ENCODE data around the gene WSB1. TPM values are rescaled to one million over a fixed set of nuclear protein-coding genes. Genes with fewer than 3 reads are reported as not detected.
A peak's percentile ranks its signal among the peaks of the same experiment; 100 is the strongest.

WSB1 gene
- total RNA-seq, 4 donors from 2014 or later = 74.2 to 200 (median 133) TPM

GRCh38 chr17:27354051-27354490 lies 60.2 kb downstream of the WSB1 start:
- WGBS, 2 donors (ENCODE audit: low coverage in 1 of 2) = no CpG with 5 or more reads among the region's 19 CpGs
- no peaks in the 10 kb centered on the region for H3K9me3 ChIP-seq
- ATAC-seq = no peak

GRCh38 chr17:27354491-27355081 lies 60.7 kb downstream of the WSB1 start:
- no peak for TF ChIP-seq CTCF (IDR thresholded peaks at IDR 0.05)
- no peak for TF ChIP-seq EP300 (IDR thresholded peaks at IDR 0.05)
- TF ChIP-seq POLR2AphosphoS5 (IDR thresholded peaks at IDR 0.05) = no peak
- no peak for TF ChIP-seq POLR2A (IDR thresholded peaks at IDR 0.05)
- Histone ChIP-seq H3K4me1 (peaks cover 0 to 23% (median 7%) of the 10 kb centered on the region in 3 donors), H3K36me3 (no peaks in the 10 kb centered on the region), H3K27me3 (no peaks in the 10 kb centered on the region), H3K27ac (peak overlapping the region in 2 of 4 donors; percentile 92 to 94), H3K9me3 (no peaks in the 10 kb centered on the region), H3K4me3 (peak overlapping the region in 1 of 2 donors; percentile 65)
- 73 to 78% methylated on average over 4 to 7 of the region's 8 CpGs for WGBS, 2 donors (ENCODE audit: low coverage in 1 of 2)
- no peak for ATAC-seq

More at GRCh38 chr17:27354051-27354490, 60.2 kb downstream of the WSB1 start:
- Histone ChIP-seq H3K4me1 (peaks cover 0 to 29% (median 7%) of the 10 kb centered on the region in 3 donors), H3K27me3 (no peaks in the 10 kb centered on the region), H3K27ac (peak overlapping the region in 3 of 4 donors; percentile 90 to 94 (median 92)), H3K36me3 (no peaks in the 10 kb centered on the region), H3K4me3 (peak overlapping the region; percentile 61 to 65)
- no peak for TF ChIP-seq POLR2A (IDR thresholded peaks at IDR 0.05)
- no peak for TF ChIP-seq CTCF (IDR thresholded peaks at IDR 0.05)
- TF ChIP-seq EP300 (IDR thresholded peaks at IDR 0.05) = no peak
- no peak for TF ChIP-seq POLR2AphosphoS5 (IDR thresholded peaks at IDR 0.05)

- no peaks in the 10 kb centered on the region for H3K36me3 ChIP-seq
- no peak overlapping the region for H3K27ac ChIP-seq
- H3K27me3 ChIP-seq = no peaks in the 10 kb centered on the region
- H3K4me3 ChIP-seq = no peak overlapping the region
- H3K9me3 ChIP-seq = no peaks in the 10 kb centered on the region
- no peak for ATAC-seq
- H3K4me1 ChIP-seq = peaks cover 0 to 23% (median 7%) of the 10 kb centered on the region in 3 donors
- no peak for TF ChIP-seq EP300 (IDR thresholded peaks at IDR 0.05)
- TF ChIP-seq POLR2A (IDR thresholded peaks at IDR 0.05) = no peak
- no peak for TF ChIP-seq CTCF (IDR thresholded peaks at IDR 0.05)
- no peak for TF ChIP-seq POLR2AphosphoS5 (IDR thresholded peaks at IDR 0.05)
- WGBS, 2 donors (ENCODE audit: low coverage in 1 of 2) = 70 to 81% methylated on average over 3 of the region's 4 CpGs
Measured at GRCh38 chr17:27355419-27355818, 61.5 kb downstream of the WSB1 start.

- WGBS, 2 donors (ENCODE audit: low coverage in 1 of 2) = 78 to 95% methylated on average over 3 to 7 of the region's 8 CpGs
- no peak overlapping the region for H3K27ac ChIP-seq
- no peak overlapping the region for H3K4me3 ChIP-seq
- H3K4me1 ChIP-seq = peaks cover 0 to 23% (median 7%) of the 10 kb centered on the region in 3 donors
- H3K27me3 ChIP-seq = no peaks in the 10 kb centered on the region
- no peaks in the 10 kb centered on the region for H3K9me3 ChIP-seq
- TF ChIP-seq EP300 (IDR thresholded peaks at IDR 0.05) (no peak), CTCF (IDR thresholded peaks at IDR 0.05) (no peak), POLR2A (IDR thresholded peaks at IDR 0.05) (no peak), POLR2AphosphoS5 (IDR thresholded peaks at IDR 0.05) (no peak)
- no peaks in the 10 kb centered on the region for H3K36me3 ChIP-seq
- no peak for ATAC-seq
Measured at GRCh38 chr17:27356091-27356705, 62.3 kb downstream of the WSB1 start.

GRCh38 chr17:27357236-27357635 lies 63.3 kb downstream of the WSB1 start:
- H3K36me3 ChIP-seq = no peaks in the 10 kb centered on the region
- no peak overlapping the region for H3K4me3 ChIP-seq
- no peak for ATAC-seq
- H3K9me3 ChIP-seq = no peaks in the 10 kb centered on the region
- no peaks in the 10 kb centered on the region for H3K27me3 ChIP-seq
- H3K4me1 ChIP-seq = peaks cover 0 to 17% (median 7%) of the 10 kb centered on the region in 3 donors
- TF ChIP-seq POLR2A (IDR thresholded peaks at IDR 0.05) (no peak), POLR2AphosphoS5 (IDR thresholded peaks at IDR 0.05) (no peak), EP300 (IDR thresholded peaks at IDR 0.05) (no peak), CTCF (IDR thresholded peaks at IDR 0.05) (no peak)
- no peak overlapping the region for H3K27ac ChIP-seq
- WGBS, 2 donors (ENCODE audit: low coverage in 1 of 2) = 100% methylated on average over 1 of the region's 5 CpGs; no CpG with 5 or more reads in 1 of the 2 donors

Measured in gastroesophageal sphincter (tissue), 4 donors.